Muscle layer of colon (tissue), 2 donors: ENCODE results near the gene SLC30A7.
"Not testable (repeated sequence)": the region's sequence is repeated elsewhere in the genome, so short reads cannot be mapped to it uniquely, and the experiment has no call there.

Source experiments
- H3K27ac ChIP-seq: one replicate; pipeline ENCODE4 v1.7.0; 2013; ENCODE audit warnings: low read depth, mild to moderate bottlenecking, low read length, moderate library complexity
- H3K27me3 ChIP-seq, 2 donors: one replicate each; pipeline ENCODE4 v1.7.0; 2013; ENCODE audit warnings: low read length in 2 of 2, mild to moderate bottlenecking in 2 of 2; ENCODE audit not compliant: insufficient read depth in 2 of 2, control insufficient read depth in 1 of 2
- H3K36me3 ChIP-seq: one replicate; pipeline ENCODE4 v1.7.0; 2013; ENCODE audit warnings: mild to moderate bottlenecking, low read length; ENCODE audit not compliant: insufficient read depth
- H3K4me1 ChIP-seq: one replicate; pipeline ENCODE4 v1.7.0; 2013; ENCODE audit warnings: mild to moderate bottlenecking, low read length; ENCODE audit not compliant: insufficient read depth
- H3K4me3 ChIP-seq, 2 donors: one replicate each; pipeline ENCODE4 v1.7.0; 2013; ENCODE audit warnings: low read length in 2 of 2, low read depth in 1 of 2, mild to moderate bottlenecking in 1 of 2, moderate library complexity in 1 of 2
- H3K9ac ChIP-seq: one replicate; pipeline ENCODE4 v1.7.0; 2013; ENCODE audit warnings: low read length
- H3K9me3 ChIP-seq: one replicate; pipeline ENCODE4 v1.7.0; 2013; ENCODE audit warnings: mild to moderate bottlenecking, low read length
- donor health status: abdominal sarcoma.
- donor health status: Adenocarcinoma of cecum.

The SLC30A7 gene

GRCh38 chr1:100921110-100921706 is 25.3 kb downstream of the SLC30A7 start:
- Histone ChIP-seq H3K4me3 (no peak overlapping the region), H3K4me1 (no peaks in the 10 kb centered on the region), H3K27me3 (no peaks in the 10 kb centered on the region), H3K36me3 (peaks cover 7% of the 10 kb centered on the region), H3K27ac (no peak overlapping the region), H3K9ac (no peak overlapping the region), H3K9me3 (no peaks in the 10 kb centered on the region)

- Histone ChIP-seq H3K9ac (no peak overlapping the region), H3K36me3 (peaks cover 4% of the 10 kb centered on the region)
Observed at GRCh38 chr1:100924212-100924611, 28.3 kb downstream of the SLC30A7 start.

GRCh38 chr1:100924991-100925390 is 29.1 kb downstream of the SLC30A7 start:
- Histone ChIP-seq H3K27ac (no peak overlapping the region), H3K4me1 (no peaks in the 10 kb centered on the region), H3K9ac (no peak overlapping the region), H3K4me3 (no peak overlapping the region), H3K36me3 (peaks cover 4% of the 10 kb centered on the region), H3K9me3 (no peaks in the 10 kb centered on the region), H3K27me3 (no peaks in the 10 kb centered on the region)

More at GRCh38 chr1:100924212-100924611, 28.3 kb downstream of the SLC30A7 start:
- no peaks in the 10 kb centered on the region for H3K9me3 ChIP-seq
- no peaks in the 10 kb centered on the region for H3K27me3 ChIP-seq
- H3K4me1 ChIP-seq = no peaks in the 10 kb centered on the region
- no peak overlapping the region for H3K4me3 ChIP-seq
- no peak overlapping the region for H3K27ac ChIP-seq

GRCh38 chr1:100926240-100926639 is 30.4 kb downstream of the SLC30A7 start:
- Histone ChIP-seq H3K9ac (no peak overlapping the region), H3K4me1 (no peaks in the 10 kb centered on the region), H3K27me3 (no peaks in the 10 kb centered on the region), H3K9me3 (no peaks in the 10 kb centered on the region), H3K36me3 (peaks cover 4% of the 10 kb centered on the region), H3K4me3 (no peak overlapping the region), H3K27ac (no peak overlapping the region)

- Histone ChIP-seq H3K9ac (no peak overlapping the region), H3K4me1 (no peaks in the 10 kb centered on the region), H3K27me3 (no peaks in the 10 kb centered on the region), H3K27ac (no peak overlapping the region), H3K36me3 (peaks cover 4% of the 10 kb centered on the region), H3K4me3 (no peak overlapping the region), H3K9me3 (no peaks in the 10 kb centered on the region)
Observed at GRCh38 chr1:100927276-100927675, 31.4 kb downstream of the SLC30A7 start.

- Histone ChIP-seq H3K4me1 (no peaks in the 10 kb centered on the region), H3K9ac (no peak overlapping the region), H3K4me3 (no peak overlapping the region), H3K27me3 (no peaks in the 10 kb centered on the region), H3K27ac (no peak overlapping the region), H3K36me3 (peaks cover 4% of the 10 kb centered on the region), H3K9me3 (no peaks in the 10 kb centered on the region)
Observed at GRCh38 chr1:100928128-100928527, 32.2 kb downstream of the SLC30A7 start.

GRCh38 chr1:100930494-100930893 is 34.6 kb downstream of the SLC30A7 start:
- Histone ChIP-seq H3K36me3 (peaks cover 4% of the 10 kb centered on the region), H3K4me3 (no peak overlapping the region), H3K9ac (no peak overlapping the region), H3K9me3 (no peaks in the 10 kb centered on the region), H3K27ac (no peak overlapping the region), H3K27me3 (no peaks in the 10 kb centered on the region), H3K4me1 (no peaks in the 10 kb centered on the region)

- Histone ChIP-seq H3K4me3 (no peak overlapping the region), H3K9ac (no peak overlapping the region), H3K36me3 (peaks cover 1% of the 10 kb centered on the region), H3K4me1 (no peaks in the 10 kb centered on the region), H3K27me3 (no peaks in the 10 kb centered on the region), H3K27ac (no peak overlapping the region), H3K9me3 (no peaks in the 10 kb centered on the region)
Observed at GRCh38 chr1:100931716-100932115, 35.8 kb downstream of the SLC30A7 start.

GRCh38 chr1:100933555-100933954 is 37.7 kb downstream of the SLC30A7 start:
- not testable (repeated sequence) for H3K27ac ChIP-seq, H3K4me1 ChIP-seq, H3K9me3 ChIP-seq, H3K27me3 ChIP-seq, H3K36me3 ChIP-seq, H3K4me3 ChIP-seq, H3K9ac ChIP-seq

GRCh38 chr1:100936194-100936967 is 40.5 kb downstream of the SLC30A7 start:
- Histone ChIP-seq H3K4me1 (no peaks in the 10 kb centered on the region), H3K9ac (no peak overlapping the region), H3K9me3 (no peaks in the 10 kb centered on the region), H3K27me3 (no peaks in the 10 kb centered on the region), H3K4me3 (no peak overlapping the region), H3K27ac (no peak overlapping the region), H3K36me3 (peaks cover 4% of the 10 kb centered on the region)

- Histone ChIP-seq H3K36me3 (peaks cover 11% of the 10 kb centered on the region), H3K9ac (no peak overlapping the region), H3K27ac (no peak overlapping the region), H3K27me3 (no peaks in the 10 kb centered on the region), H3K9me3 (no peaks in the 10 kb centered on the region), H3K4me3 (no peak overlapping the region), H3K4me1 (no peaks in the 10 kb centered on the region)
Observed at GRCh38 chr1:100941098-100941527, 45.2 kb downstream of the SLC30A7 start.
